Measurements from ENCODE around the gene ANKRA2. TPM values are rescaled to one million over a fixed set of nuclear protein-coding genes. Genes with fewer than 3 reads are reported as not detected.
"Not testable (repeated sequence)": the region's sequence is repeated elsewhere in the genome, so short reads cannot be mapped to it uniquely, and the experiment has no call there.

Gene ANKRA2
- total RNA-seq, 2 donors from 2014 or later: 19.1 to 19.7 TPM

- intact Hi-C loops (cut with DNase I): no loop called here
- DNase-seq (ENCODE audit: low spot score): no peak
These were observed 50.2 kb downstream of the ANKRA2 start for GRCh38 chr5:73515232-73515631.

- intact Hi-C loops (cut with DNase I): no loop called here
- DNase-seq (ENCODE audit: low spot score): no peak
These were observed 51.0 kb downstream of the ANKRA2 start for GRCh38 chr5:73514418-73514817.

GRCh38 chr5:73513996-73514395 is 51.4 kb downstream of the ANKRA2 start:
- DNase-seq (ENCODE audit: low spot score): no peak
- intact Hi-C loops (cut with DNase I): no loop called here

GRCh38 chr5:73508521-73508920 is 56.9 kb downstream of the ANKRA2 start:
- intact Hi-C loops (cut with DNase I); DNase-seq (ENCODE audit: low spot score): not testable (repeated sequence)

GRCh38 chr5:73507062-73507461 is 58.4 kb downstream of the ANKRA2 start:
- DNase-seq (ENCODE audit: low spot score): no peak
- intact Hi-C loops (cut with DNase I): no loop called here

GRCh38 chr5:73506459-73506955 is 58.9 kb downstream of the ANKRA2 start:
- intact Hi-C loops (cut with DNase I): no loop called here

More at GRCh38 chr5:73506459-73506955, 58.9 kb downstream of the ANKRA2 start:
- no peak for DNase-seq (ENCODE audit: low spot score)

Other genes with a start within 250 kb of the ANKRA2 start
- 10 to 100 TPM; 10.2 to 15.8 TPM for gene FOXD1, start 116.9 kb downstream of the ANKRA2 start, total RNA-seq
- 100 to 1,000 TPM; 389 to 397 TPM for gene BTF3, start 67.2 kb downstream of the ANKRA2 start, total RNA-seq
- 10 to 100 TPM; 17.6 to 17.7 TPM for gene UTP15, start 104 bp upstream of the ANKRA2 start, total RNA-seq
- gene ARHGEF28, start 60.6 kb upstream of the ANKRA2 start, total RNA-seq: 10 to 100 TPM; 12.7 to 13.0 TPM